HG03342 (cell line): ENCODE measurements around the gene MFSD12.

Experiments used
- ATAC-seq: cut with Tn5 transposase; IDR thresholded peaks from one replicate; pipeline ENCODE4 v1.9.1; 2021; ENCODE audit warnings: mild to moderate bottlenecking, moderate library complexity; ENCODE audit not compliant: unreplicated experiment

Gene MFSD12

DNA sequence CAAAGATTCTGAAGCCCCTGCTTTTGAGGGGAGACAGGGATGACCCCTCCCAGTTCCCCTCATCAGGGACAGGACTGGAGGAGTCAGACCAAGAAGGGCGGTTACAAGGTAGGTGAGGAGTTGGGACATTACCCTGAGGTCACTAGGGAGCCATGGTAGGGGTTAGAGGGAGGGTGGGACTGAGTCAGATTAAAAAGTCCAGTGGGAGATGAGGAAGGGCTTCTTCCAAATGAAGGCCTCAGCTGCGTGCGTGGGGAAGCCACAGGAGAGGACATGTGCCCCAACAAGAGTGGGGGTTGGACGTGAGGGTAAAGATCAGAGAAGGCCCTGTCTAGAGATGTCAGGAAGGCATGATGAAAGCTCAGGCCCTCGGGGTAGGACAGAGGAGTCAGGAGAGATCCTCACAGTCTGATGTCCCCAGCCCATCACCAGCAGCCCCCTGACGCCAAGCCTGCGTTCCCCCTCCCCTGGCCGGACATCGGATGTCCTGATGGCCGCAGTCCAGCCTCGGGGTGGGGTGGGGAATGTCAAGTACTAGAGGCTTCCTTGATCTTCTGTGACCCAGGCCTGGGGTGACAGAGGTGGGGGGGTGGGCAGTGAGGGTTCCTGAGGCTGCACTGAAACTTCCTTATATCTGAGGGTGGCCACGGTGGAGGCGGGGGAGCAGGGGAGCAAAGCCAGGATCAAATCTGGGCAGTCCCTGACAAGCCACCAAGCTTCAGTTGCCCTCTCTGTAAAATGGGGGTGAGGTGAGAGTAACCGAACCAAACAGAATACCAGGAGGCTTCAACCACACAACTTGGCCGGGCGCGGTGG, 6.5 kb upstream of the MFSD12 start:
- no peak for ATAC-seq

DNA sequence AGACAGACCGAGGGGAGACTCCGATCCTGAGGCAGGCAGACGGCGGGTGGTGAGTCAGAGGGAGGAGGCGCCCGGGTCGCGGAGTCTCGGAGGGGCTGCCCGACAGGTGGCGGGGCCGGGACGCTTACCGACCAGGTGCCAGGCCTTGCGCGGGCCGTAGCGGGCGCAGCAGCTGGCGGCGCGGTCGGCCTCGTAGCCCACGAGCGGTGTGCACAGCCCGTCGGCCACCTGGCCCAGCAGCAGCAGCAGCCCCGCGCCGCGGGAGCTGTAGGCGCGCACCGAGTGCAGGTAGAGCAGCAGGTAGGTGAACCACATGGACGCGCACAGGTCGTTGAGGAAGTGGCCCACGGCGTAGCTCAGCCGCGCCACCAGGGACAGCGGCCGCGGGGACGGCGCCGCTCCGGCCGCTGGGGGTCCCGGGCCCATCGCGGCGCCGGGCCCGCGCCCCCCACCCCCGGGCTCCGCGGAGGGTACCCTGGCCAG, 367 bp downstream of the MFSD12 start:
- peak; percentile 26 for ATAC-seq

DNA sequence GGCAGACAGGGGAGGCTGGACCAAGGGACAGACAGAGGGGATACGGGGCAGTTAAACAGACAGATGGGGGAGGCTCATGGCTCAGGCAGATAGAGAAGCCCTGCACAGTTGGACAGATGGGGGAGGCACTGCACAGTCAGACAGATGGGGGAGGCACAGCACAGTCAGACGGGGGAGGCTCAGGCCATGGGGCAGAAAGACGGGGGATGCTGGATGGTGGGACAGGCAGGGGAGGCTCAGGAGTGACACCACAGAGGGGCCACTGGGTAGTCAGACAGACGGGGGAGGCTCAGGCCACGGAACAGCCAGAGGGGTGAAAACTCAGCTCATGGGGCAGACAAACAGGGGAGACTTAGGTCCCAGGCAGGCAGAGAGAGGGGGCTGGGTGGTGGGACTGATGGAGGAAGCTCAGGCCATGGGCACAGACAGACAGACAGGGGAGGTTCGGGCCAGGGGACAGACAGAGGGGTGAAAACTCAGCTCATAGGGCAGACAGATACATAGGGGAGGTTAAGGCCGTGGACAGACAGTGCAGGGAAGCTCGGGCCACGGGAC, 886 bp downstream of the MFSD12 start:
- ATAC-seq, result no peak

DNA sequence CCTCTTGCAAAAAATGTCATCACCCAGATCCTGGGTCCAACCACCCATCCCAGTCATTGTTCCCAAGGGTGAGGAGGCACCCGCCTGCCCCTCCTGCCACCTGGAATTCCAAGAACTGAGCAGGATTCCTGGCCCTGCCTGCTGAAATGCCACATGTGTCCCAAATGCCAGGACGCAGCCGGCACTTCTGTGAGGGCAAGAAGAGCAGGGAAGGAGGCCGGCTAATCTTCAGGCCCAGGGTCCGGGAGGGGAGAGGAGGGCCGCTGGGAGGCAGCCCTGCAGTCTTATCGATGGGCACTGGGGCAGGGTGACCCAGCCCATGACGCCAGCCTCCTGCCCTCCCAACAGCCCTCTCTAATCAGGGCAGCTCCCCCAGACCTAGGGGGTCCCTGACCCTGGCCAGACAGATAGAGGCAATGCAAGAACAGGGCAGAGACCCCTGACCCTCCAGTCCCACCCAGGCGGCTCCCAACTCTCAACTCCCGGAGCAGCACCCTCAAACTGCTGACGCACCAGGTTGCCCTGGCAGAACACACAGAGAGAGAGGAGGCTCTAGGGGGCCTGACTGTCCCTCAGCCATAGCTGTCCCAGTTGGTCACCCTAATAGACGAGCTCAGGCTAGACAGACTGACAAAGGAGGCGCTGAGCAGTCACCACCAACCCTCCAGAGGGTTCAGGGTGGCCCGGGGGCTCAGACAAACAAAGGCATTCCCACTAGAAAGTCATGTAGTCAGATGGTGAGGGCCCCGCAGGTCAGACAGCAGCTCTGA, 1.5 kb downstream of the MFSD12 start:
- ATAC-seq, result no peak

DNA sequence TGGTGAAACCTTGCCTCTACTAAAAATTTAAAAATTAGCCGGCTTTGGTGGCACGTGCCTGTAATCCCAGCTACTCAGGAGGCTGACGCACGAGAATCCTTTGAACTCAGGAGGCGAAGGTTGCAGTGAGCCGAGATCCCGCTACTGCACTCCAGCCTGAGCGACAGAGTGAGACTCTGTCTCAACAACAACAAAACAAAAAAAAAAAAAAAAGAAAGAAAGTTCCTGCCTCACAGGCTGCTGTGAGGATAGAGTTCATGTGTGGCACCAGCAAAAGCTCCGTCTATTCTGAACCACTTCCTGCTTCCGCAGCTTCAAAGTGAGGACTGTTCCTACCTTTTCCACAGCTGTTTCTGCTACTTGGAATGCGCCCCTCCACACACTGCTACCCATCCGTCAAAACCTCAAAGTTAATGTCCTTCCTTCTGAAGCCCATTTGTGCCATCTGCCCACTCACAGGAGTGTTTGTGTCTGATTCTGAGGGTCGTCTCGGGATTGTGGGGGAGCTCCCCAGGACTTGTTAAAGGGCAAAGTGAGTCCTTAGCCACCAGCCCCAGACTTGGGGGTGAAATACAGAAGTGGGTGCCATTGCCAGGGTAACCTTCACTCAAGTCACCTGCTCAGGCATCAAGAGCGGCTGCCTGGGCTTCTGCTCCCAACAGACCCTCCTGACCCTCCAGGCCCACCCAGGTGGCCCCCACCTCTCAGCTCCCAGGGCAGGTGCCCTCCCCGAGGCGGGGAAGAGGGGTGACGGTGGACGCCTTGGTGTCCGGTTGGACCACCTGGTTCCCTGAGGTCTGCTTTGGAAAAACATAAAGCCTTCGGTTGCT, 2.9 kb downstream of the MFSD12 start:
- no peak for ATAC-seq

DNA sequence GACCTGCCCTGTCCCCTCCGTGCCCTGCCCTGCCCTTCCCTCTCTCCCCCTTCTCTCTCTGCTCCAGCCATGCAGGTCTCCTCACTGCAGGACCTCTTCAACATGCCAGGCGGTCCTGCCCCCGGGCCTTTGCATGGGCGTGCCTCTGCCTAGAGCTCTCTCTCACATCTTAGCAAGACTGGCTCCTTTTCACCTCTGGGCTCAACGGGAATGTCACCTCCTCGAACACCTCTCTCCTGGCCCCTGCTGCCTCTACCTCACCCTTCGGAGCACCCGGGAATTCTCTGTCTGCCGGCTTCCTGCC, 5.6 kb downstream of the MFSD12 start:
- ATAC-seq, result no peak

DNA sequence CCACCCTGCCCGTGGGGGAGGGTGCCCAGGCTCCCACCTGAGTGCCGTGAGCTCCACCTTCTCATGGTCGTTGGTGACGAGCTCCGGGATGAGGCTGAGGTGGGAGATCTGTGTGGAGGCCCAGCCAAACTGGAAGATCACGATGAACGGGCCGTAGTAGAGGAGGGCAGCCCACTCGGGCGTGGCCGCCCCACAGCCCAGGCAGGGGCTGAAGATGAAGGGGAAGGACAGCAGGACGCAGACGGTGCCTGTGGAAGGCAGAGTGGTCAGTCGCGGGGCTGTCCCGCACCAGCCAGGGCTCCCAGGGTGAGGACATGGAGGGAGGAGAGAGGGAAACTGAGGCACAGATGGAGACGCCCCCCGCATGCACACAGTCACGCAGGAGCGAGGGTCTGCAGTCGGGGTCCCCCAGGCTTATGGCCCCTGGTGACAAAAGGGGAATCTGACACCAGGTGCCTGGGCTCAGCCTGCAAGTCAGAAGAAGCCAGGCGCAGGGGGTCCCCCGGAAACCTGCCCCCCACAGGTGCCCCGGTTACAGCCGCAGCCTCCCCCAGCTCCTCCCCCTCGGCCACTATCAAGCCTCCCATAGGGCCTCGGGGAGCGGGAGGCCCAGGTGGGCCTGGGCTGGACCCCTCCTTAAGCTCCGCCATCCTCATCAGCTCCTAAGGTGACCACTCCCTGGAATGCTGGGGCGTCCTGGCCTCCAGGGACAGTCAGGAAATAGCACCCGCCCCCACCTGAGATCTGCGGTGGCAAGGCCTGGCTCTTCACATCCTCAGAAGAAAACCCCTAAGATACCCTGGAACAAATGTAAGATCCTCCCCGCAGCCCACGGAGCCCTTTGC, 6.2 kb downstream of the MFSD12 start:
- ATAC-seq, result no peak

DNA sequence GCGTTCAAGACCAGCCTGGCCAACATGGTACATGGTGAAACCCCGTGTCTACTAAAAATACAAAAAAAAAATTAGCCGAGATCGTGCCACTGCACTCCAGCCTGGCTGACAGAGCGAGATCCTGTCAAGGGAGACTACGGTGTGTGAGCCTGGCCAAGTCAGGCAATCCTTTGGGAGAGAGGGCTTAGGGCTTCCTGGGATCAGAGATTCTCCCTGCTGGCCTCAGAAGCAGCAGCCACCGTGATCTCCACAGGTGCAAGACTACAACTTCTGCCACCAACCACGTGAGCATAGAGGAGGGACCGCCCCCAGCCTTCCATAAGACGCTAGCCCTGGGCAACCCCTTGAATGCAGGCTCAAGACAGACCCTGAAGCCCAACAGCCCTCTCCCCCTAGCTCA, 7.6 kb downstream of the MFSD12 start:
- ATAC-seq, result no peak

DNA sequence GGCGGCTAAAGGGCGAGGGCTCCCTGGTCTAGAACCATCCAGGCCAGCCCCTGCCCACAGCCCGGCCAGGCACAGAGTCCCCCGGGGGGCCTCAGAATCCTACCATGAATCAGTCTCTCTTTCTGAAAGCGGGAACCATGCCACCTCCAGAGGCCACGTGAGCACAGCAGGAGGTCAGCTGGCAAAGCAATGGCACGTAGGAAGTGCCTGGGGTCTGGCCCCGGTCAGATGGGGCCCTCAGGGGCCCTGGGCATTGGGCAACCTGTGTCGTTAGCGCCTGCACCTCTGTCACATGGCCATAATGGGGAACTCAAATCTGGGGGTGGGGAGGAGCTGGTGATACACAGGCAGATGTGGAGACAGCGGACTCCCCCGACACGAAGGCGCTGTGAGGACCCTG, 8.8 kb downstream of the MFSD12 start:
- no peak for ATAC-seq

DNA sequence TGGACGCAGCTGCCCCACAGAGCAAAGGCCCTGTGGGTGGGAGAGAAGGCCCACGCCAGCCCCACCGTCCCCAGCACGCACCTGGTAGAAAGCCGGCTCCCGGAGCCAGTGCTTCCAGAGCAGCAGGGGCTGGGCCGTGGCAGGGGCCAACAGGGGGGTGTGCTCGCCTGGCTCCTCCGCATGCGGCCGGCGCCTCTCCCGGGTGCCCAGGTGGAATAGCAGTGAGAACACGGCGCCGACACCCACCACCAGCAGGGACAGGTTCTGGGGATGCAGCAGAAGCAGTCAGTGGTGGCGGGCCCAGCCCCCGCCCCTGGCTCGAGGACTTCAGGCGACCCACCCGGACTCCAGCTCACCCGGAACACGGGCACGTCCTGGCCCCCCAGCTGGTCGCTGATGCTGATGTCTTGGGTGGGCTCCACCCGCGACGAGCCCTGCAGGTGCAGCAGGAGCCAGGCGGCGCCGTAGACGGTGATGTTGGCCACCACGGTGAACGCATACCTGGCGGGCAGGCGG, 9.6 kb downstream of the MFSD12 start:
- no peak for ATAC-seq

DNA sequence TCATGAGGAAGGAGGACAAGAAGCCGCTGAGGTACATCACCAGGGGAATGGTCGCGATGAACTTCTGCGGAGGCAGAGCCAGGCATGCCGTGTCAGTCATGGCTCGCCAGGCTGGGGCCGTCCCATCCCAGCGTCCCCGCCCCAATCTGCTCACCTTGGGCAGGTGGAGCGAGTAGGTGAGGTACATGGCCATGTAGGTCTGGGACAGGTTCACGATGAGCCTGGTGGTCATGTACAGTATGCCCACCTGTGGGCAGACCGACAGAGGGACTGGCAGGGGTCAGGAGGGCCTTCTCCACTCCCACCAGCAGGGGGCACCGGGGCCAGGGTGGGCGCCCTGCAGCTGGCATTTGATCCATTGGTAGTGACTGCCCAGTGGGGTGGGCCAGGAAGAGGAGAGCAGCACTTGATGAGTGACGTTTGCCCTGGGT, 10.1 kb downstream of the MFSD12 start:
- no peak for ATAC-seq

DNA sequence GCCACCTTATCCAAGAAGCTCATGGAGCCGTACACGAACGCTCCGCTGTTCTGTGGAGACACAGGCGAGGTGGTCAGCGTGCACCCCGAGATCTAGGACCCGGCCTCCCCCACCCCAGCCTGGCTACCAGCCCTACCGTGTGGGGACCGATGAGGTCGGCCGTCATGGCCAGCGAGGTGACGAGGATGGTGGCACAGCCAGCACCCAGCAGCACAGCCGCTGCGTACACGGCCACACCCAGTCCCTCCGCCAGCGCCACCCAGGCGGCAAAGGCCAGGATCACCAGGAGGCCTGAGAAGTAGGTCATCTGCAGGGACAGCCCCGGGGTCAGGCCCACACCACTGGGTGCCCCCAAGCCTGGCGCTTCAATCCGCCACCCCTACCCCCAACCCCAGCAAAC, 11.3 kb downstream of the MFSD12 start:
- ATAC-seq, result no peak

DNA sequence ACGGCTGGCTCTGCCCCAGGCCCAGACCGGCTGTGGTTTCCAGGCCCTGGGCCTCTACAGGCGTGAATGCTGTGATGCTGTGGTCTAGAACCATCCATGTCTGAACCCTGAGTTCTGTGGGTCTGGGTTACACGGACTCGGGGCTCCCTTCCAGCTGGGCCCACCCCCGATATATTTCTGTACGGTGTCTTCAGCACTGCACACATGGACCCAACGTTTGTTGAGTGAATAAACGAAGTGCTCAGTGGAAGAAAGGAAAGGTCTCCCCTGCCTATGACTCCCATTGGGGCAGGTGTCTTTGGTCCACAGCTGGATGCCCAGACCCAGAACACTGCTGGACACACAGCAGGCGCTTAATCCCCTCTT, 11.7 kb downstream of the MFSD12 start:
- ATAC-seq, result no peak

DNA sequence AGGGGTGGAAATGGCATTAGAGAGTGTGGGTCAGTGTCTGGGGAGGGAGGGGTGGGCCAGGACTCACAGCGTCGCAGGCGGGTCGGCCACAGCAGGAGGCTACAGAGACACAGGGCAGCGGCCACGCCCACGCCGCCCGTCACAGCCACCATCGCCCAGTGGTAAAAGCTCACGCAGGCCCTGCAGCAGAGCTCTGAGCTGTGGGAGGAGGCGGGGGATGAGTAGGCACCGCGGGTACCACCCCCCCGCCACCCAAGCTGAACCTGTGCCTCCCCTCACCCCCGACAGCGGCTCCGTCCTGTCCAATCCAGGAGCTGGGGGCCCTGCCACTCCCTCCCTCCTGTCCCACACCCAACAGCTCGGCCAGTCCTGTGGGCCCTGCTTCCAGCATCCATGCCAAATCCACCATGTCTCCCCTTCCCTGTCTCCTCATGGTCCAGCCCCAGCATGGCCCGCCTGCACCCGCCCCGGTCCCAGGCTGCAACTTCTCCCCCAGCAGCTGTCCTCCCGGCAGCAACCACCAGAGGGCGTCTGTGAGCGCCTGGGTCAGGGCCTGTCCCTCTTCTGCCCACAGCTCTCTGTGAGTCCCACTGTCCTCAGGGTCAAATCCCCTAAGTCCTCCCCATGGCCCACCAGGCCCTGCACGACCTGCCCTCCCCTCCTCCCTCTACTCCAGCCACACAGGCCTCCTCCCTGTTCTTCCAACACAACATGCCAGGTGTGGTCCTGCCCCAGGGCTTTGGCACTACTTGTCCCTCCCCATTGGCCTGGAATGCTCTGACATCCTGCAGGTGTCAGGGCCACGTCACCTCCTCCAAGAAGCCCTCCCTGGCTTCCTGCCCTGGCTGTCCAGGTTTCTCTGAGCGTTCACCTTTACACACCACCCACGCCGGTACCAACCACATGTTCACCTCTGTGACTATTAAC, 12.4 kb downstream of the MFSD12 start:
- no peak for ATAC-seq

DNA sequence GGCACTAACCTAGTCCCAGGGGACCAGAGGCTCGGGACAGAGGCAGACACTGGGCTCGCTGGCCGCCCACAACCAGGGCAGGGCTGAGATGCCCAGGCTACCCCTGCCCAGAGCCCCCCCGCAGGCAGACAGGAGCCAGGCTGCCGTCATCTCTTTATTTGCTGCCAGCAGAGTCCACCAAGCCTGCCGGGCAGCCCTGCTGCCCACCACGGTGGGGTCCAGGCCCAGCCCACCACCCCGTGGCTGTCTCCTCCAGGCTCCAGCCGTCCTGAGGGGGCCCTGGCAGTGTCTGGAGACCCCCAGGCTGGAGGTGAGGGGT, 13.4 kb downstream of the MFSD12 start:
- ATAC-seq, result no peak

DNA sequence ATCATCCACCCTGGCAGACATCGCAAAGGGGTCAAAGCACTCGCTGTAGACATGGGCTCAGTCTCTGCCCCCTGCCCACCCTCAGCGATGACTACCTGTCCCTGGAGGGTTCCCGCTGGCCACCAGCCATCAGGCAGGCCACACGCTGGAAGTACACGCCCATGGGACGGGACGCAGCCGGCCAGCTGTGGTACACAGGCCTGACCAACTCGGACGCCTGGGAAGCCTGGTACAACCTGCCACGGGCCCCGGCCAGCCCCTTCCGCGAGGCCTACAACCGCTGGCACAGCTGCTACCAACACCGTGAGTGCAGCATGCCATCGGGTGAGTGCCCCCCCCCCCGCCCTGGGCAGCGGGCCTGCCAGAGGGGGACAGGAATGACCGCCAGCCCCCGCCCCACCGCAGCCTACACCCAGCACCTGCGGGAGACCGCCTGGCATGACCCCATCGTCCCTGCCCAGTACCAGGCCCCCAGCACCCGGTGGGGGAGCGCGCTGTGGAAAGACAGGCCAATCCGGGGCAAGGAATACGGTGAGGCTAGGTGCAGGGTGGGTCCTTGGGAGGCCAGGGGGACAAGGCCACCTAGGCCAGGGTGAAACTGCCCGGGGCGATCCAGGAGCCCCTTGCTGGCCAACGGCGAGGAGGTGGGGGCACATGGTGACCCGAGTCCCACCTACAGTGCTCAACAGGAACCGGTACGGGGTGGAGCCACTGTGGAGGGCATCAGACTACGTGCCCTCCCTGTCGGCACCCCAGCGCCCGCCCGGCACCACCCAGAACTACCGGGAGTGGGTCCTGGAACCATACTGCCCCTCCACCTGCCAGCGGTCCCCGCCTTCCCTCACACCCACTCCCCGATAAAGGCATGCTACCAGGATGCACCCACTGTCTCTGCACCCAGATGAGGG, 14.0 kb downstream of the MFSD12 start:
- ATAC-seq, result no peak

DNA sequence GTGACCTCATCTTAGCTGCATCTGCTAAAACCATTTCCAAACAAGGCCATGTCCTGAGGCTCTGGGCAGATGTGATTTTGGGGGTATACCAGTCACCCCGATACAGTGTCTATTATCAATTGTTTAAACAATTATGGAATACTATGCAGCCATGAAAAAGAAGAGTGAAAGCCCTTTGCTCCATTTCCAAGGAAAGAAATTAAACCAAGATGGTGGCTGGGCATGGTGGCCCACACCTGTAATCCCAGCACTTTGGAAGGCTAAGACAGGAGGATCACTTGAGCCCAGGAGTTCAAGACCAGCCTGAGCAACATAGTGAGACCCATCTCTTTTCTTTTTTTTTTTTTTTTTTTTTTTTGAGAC, 17.6 kb downstream of the MFSD12 start:
- no peak for ATAC-seq
